Mesenchymal stem cell (in vitro differentiated cells and primary cell): ENCODE results near the gene SEC14L3.
"Not testable (repeated sequence)": the region's sequence is repeated elsewhere in the genome, so short reads cannot be mapped to it uniquely, and the experiment has no call there.

ENCODE experiments used
- DNase-seq: peaks from one replicate; pipeline ENCODE4 v3.0.0-alpha.2; 2013
- H2AFZ ChIP-seq: one replicate; pipeline ENCODE4 v1.6.1; 2013; ENCODE audit warnings: low read depth, mild to moderate bottlenecking, control low read depth, inconsistent platforms, low read length, moderate library complexity
- H2AK5ac ChIP-seq: 2 replicates; pipeline ENCODE4 v1.6.1; 2013; ENCODE audit warnings: low read length, moderate library complexity, mild to moderate bottlenecking, inconsistent platforms; ENCODE audit not compliant: severe bottlenecking
- H2BK120ac ChIP-seq: one replicate; pipeline ENCODE4 v1.6.1; 2013; ENCODE audit warnings: low read depth, mild to moderate bottlenecking, inconsistent platforms, low read length, moderate library complexity
- H2BK12ac ChIP-seq, 2 experiments: one replicate each; pipeline ENCODE4 v1.6.1; 2013; ENCODE audit warnings: inconsistent platforms in 2 of 2, low read length in 2 of 2, mild to moderate bottlenecking in 2 of 2, moderate library complexity in 2 of 2, control low read depth in 1 of 2
- H2BK15ac ChIP-seq: one replicate; pipeline ENCODE4 v1.6.1; 2013; ENCODE audit warnings: mild to moderate bottlenecking, low read depth, inconsistent platforms; ENCODE audit not compliant: poor library complexity, severe bottlenecking
- H2BK5ac ChIP-seq: 2 replicates; pipeline ENCODE4 v1.6.1; 2013; ENCODE audit warnings: low read depth, mild to moderate bottlenecking, low read length, control low read depth, inconsistent platforms; ENCODE audit not compliant: poor library complexity, severe bottlenecking
- H3K14ac ChIP-seq, 2 experiments: one replicate each; pipeline ENCODE4 v1.6.1; 2013; ENCODE audit warnings: inconsistent platforms in 2 of 2, low read length in 2 of 2, control low read depth in 1 of 2, mild to moderate bottlenecking in 1 of 2, moderate library complexity in 1 of 2
- H3K18ac ChIP-seq, 2 experiments: one replicate each; pipeline ENCODE4 v1.6.1; 2013; ENCODE audit warnings: inconsistent platforms in 2 of 2, low read length in 2 of 2, control low read depth in 1 of 2, low read depth in 1 of 2, mild to moderate bottlenecking in 1 of 2
- H3K23ac ChIP-seq, 2 experiments: one replicate each; pipeline ENCODE4 v1.6.1; 2013; ENCODE audit warnings: inconsistent platforms in 2 of 2, low read length in 2 of 2, mild to moderate bottlenecking in 2 of 2, moderate library complexity in 2 of 2, control low read depth in 1 of 2
- H3K27ac ChIP-seq: 2 replicates; pipeline ENCODE4 v1.5.1; 2013; ENCODE audit warnings: mild to moderate bottlenecking, moderate library complexity, low read length, control low read depth, inconsistent platforms; ENCODE audit not compliant: poor library complexity, severe bottlenecking
- H3K27me3 ChIP-seq, 2 experiments: 2 replicates each; pipeline versions ENCODE4 v1.6.1 to v1.7.0; 2013; ENCODE audit warnings: low read length in 2 of 2, mild to moderate bottlenecking in 2 of 2, moderate library complexity in 2 of 2, control low read depth in 1 of 2, inconsistent platforms in 1 of 2; ENCODE audit not compliant: control insufficient read depth in 1 of 2, insufficient read depth in 1 of 2
- H3K36me3 ChIP-seq, 2 experiments: 2 replicates each; pipeline versions ENCODE4 v1.6.1 to v1.7.0; 2013; ENCODE audit warnings: low read length in 2 of 2, control low read depth in 1 of 2, inconsistent platforms in 1 of 2, low read depth in 1 of 2, mild to moderate bottlenecking in 1 of 2; ENCODE audit not compliant: insufficient read depth in 2 of 2, control insufficient read depth in 1 of 2
- H3K4ac ChIP-seq, 2 experiments: one replicate each; pipeline ENCODE4 v1.6.1; 2013; ENCODE audit warnings: inconsistent platforms in 2 of 2, low read length in 2 of 2, mild to moderate bottlenecking in 2 of 2, moderate library complexity in 2 of 2, control low read depth in 1 of 2, low read depth in 1 of 2
- H3K4me1 ChIP-seq: 2 replicates; pipeline ENCODE4 v1.6.1; 2013; ENCODE audit warnings: low read depth, low read length, control low read depth; ENCODE audit not compliant: control insufficient read depth, insufficient read depth
- H3K4me2 ChIP-seq: 2 replicates; pipeline ENCODE4 v1.6.1; 2013; ENCODE audit warnings: low read length, mild to moderate bottlenecking, inconsistent platforms; ENCODE audit not compliant: poor library complexity, severe bottlenecking
- H3K4me3 ChIP-seq, 2 experiments: 2 replicates each; pipeline versions ENCODE4 v1.5.1 to v1.7.0; 2013; ENCODE audit warnings: low read length in 2 of 2, mild to moderate bottlenecking in 2 of 2, control low read depth in 1 of 2, low read depth in 1 of 2; ENCODE audit not compliant: insufficient read depth in 1 of 2
- H3K79me1 ChIP-seq: replicated peaks from 2 replicates; pipeline ENCODE4 v1.6.1; 2013; ENCODE audit warnings: mild to moderate bottlenecking, control low read depth, low read length, inconsistent platforms; ENCODE audit not compliant: poor library complexity, severe bottlenecking
- H3K9ac ChIP-seq: 2 replicates; pipeline ENCODE4 v1.7.0; 2013; ENCODE audit warnings: mild to moderate bottlenecking, low read length, moderate library complexity
- H3K9me3 ChIP-seq: 2 replicates; pipeline ENCODE4 v1.7.0; 2013; ENCODE audit warnings: mild to moderate bottlenecking, low read length; ENCODE audit not compliant: control insufficient read depth
- H4K8ac ChIP-seq: one replicate; pipeline ENCODE4 v1.6.1; 2013; ENCODE audit warnings: inconsistent platforms, mild to moderate bottlenecking, low read length, moderate library complexity
- H4K91ac ChIP-seq: one replicate; pipeline ENCODE4 v1.6.1; 2013; ENCODE audit warnings: mild to moderate bottlenecking, low read length, inconsistent platforms
- WGBS: methylation state at CpG from one replicate; pipeline ENCODE4 v1.1.7; 2013; ENCODE audit warnings: mixed read lengths; 5-methylcytosine and 5-hydroxymethylcytosine counted together

The SEC14L3 gene

GRCh38 chr22:30455075-30455840, 16.6 kb downstream of the SEC14L3 start:
- H3K27me3 ChIP-seq, result peaks cover 10 to 16% of the 10 kb centered on the region in 2 experiments
- peaks cover 2% of the 10 kb centered on the region for H3K4me1 ChIP-seq
- H2BK120ac ChIP-seq, result no peak overlapping the region
- no peak overlapping the region for H4K91ac ChIP-seq
- H3K4ac ChIP-seq, result no peak overlapping the region
- H3K4me3 ChIP-seq, result no peak overlapping the region
- H2BK12ac ChIP-seq, result no peak overlapping the region
- H3K18ac ChIP-seq, result no peak overlapping the region
- H2AFZ ChIP-seq, result no peak overlapping the region
- H2AK5ac ChIP-seq, result no peak overlapping the region
- no peak overlapping the region for H2BK15ac ChIP-seq
- no peak overlapping the region for H3K9ac ChIP-seq
- H3K4me2 ChIP-seq, result no peak overlapping the region
- H3K79me1 ChIP-seq, result no peaks in the 10 kb centered on the region
- no peak overlapping the region for H2BK5ac ChIP-seq
- H3K36me3 ChIP-seq, result no peaks in the 10 kb centered on the region
- H4K8ac ChIP-seq, result no peak overlapping the region
- no peak overlapping the region for H3K14ac ChIP-seq
- 89% methylated on average over 6 of the region's 8 CpGs for WGBS
- no peak overlapping the region for H3K27ac ChIP-seq
- no peak overlapping the region for H3K23ac ChIP-seq
- no peaks in the 10 kb centered on the region for H3K9me3 ChIP-seq
- DNase-seq, result no peak

- 61% methylated on average over 3 of the region's 6 CpGs for WGBS
These were observed 17.9 kb downstream of the SEC14L3 start for GRCh38 chr22:30453731-30454510.

GRCh38 chr22:30452861-30453260, 19.0 kb downstream of the SEC14L3 start:
- H3K79me1 ChIP-seq, result no peaks in the 10 kb centered on the region
- H3K18ac ChIP-seq, result no peak overlapping the region
- no peak overlapping the region for H4K8ac ChIP-seq
- no peak overlapping the region for H2BK12ac ChIP-seq
- no peak overlapping the region for H2BK5ac ChIP-seq
- H3K27ac ChIP-seq, result no peak overlapping the region
- no peaks in the 10 kb centered on the region for H3K36me3 ChIP-seq
- H3K4ac ChIP-seq, result no peak overlapping the region
- no peak overlapping the region for H3K9ac ChIP-seq
- H4K91ac ChIP-seq, result no peak overlapping the region
- H2AK5ac ChIP-seq, result no peak overlapping the region
- H3K27me3 ChIP-seq, result peaks cover 10 to 12% of the 10 kb centered on the region in 2 experiments
- 91% methylated on average over 4 of the region's 6 CpGs for WGBS
- H3K4me1 ChIP-seq, result peaks cover 1% of the 10 kb centered on the region
- no peak overlapping the region for H2BK15ac ChIP-seq
- no peaks in the 10 kb centered on the region for H3K9me3 ChIP-seq
- no peak overlapping the region for H3K4me2 ChIP-seq
- no peak overlapping the region for H2AFZ ChIP-seq
- no peak for DNase-seq
- H3K14ac ChIP-seq, result no peak overlapping the region
- H3K23ac ChIP-seq, result no peak overlapping the region
- no peak overlapping the region for H2BK120ac ChIP-seq
- H3K4me3 ChIP-seq, result no peak overlapping the region

More at GRCh38 chr22:30453731-30454510, 17.9 kb downstream of the SEC14L3 start:
- H2BK120ac ChIP-seq, result no peak overlapping the region
- H2AK5ac ChIP-seq, result no peak overlapping the region
- peaks cover 10 to 16% of the 10 kb centered on the region in 2 experiments for H3K27me3 ChIP-seq
- H4K8ac ChIP-seq, result no peak overlapping the region
- no peak overlapping the region for H3K27ac ChIP-seq
- H3K18ac ChIP-seq, result no peak overlapping the region
- H3K4ac ChIP-seq, result no peak overlapping the region
- no peaks in the 10 kb centered on the region for H3K9me3 ChIP-seq
- H2BK15ac ChIP-seq, result no peak overlapping the region
- H3K36me3 ChIP-seq, result no peaks in the 10 kb centered on the region
- no peak overlapping the region for H3K9ac ChIP-seq
- H3K14ac ChIP-seq, result no peak overlapping the region
- no peak overlapping the region for H3K4me3 ChIP-seq
- H3K79me1 ChIP-seq, result no peaks in the 10 kb centered on the region
- H3K4me1 ChIP-seq, result peaks cover 1% of the 10 kb centered on the region
- H2AFZ ChIP-seq, result peak overlapping the region; percentile 21
- H3K23ac ChIP-seq, result peak overlapping the region in 1 of 2 experiments; percentile 59
- H2BK5ac ChIP-seq, result no peak overlapping the region
- H3K4me2 ChIP-seq, result no peak overlapping the region
- H4K91ac ChIP-seq, result no peak overlapping the region
- no peak overlapping the region for H2BK12ac ChIP-seq
- DNase-seq, result peak; percentile 12

- not testable (repeated sequence) for DNase-seq
These were observed 20.3 kb downstream of the SEC14L3 start for GRCh38 chr22:30451488-30451887.

More at GRCh38 chr22:30451488-30451887, 20.3 kb downstream of the SEC14L3 start:
- not testable (repeated sequence) for H3K4me3 ChIP-seq, H2BK12ac ChIP-seq, H3K4ac ChIP-seq, H3K36me3 ChIP-seq, H4K8ac ChIP-seq, H4K91ac ChIP-seq, H3K9ac ChIP-seq, H3K23ac ChIP-seq, H2AK5ac ChIP-seq, H3K27ac ChIP-seq, H3K4me2 ChIP-seq, H3K18ac ChIP-seq, H2BK5ac ChIP-seq, H3K9me3 ChIP-seq, H3K14ac ChIP-seq, H3K4me1 ChIP-seq, H3K27me3 ChIP-seq, H3K79me1 ChIP-seq, H2BK120ac ChIP-seq, H2AFZ ChIP-seq, H2BK15ac ChIP-seq
- 75% methylated on average over 8 of the region's 9 CpGs for WGBS
